HG03378 (cell line): ENCODE data around the gene STARD7.
"Not testable (repeated sequence)": the region's sequence is repeated elsewhere in the genome, so short reads cannot be mapped to it uniquely, and the experiment has no call there.

Experiments
- ATAC-seq: cut with Tn5 transposase; IDR thresholded peaks from one replicate; pipeline ENCODE4 v1.9.1; 2021; ENCODE audit warnings: mild to moderate bottlenecking, moderate library complexity; ENCODE audit not compliant: unreplicated experiment

Gene STARD7

GRCh38 chr2:96236882-96237281 is 28.3 kb upstream of the STARD7 start:
- ATAC-seq, result no peak

DNA sequence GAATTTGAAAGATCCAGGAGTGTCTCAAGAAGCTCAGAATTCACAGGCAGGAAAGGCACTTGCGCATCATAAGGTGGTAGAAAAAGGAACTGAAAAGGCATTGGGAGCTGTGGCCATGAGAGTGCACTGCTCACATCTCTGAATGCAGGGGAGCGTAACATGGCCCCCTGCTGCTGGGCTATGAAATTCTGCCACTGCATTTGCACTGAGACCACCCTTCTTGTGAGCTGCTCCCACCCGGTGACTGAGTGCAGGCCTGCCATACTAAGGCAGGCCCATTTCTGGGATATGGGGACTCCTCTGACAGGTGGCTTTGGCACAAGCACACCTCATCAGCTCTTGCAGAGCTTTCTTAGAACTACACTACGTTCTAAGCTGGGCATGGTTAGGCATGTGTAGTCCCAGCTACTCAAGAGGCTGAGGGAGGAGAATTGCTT is 25.3 kb upstream of the STARD7 start:
- ATAC-seq, result peak; percentile 94

DNA sequence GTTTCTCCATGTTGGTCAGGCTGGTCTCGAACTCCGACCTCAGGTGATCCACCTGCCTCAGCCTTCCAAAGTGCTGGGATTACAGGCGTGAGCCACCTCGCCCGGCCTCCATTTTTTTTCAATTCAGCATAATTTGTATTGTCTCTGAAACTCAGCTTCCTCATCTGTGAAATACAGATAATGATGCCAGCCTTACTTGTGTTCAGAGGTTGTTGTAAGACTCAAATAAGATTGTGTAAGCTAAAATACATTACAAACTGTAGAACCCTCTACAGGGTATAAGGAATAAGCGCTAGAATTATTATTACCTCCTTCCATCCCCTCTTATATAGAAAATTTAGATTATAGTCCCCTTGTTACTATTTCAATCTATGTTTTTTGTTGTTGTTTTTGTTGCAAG is 24.8 kb upstream of the STARD7 start:
- ATAC-seq, result no peak

- ATAC-seq, result no peak
These were observed 22.7 kb upstream of the STARD7 start for GRCh38 chr2:96231316-96231715.

- ATAC-seq, result peak; percentile 81
These were observed 16.4 kb upstream of the STARD7 start for GRCh38 chr2:96225016-96225533.

DNA sequence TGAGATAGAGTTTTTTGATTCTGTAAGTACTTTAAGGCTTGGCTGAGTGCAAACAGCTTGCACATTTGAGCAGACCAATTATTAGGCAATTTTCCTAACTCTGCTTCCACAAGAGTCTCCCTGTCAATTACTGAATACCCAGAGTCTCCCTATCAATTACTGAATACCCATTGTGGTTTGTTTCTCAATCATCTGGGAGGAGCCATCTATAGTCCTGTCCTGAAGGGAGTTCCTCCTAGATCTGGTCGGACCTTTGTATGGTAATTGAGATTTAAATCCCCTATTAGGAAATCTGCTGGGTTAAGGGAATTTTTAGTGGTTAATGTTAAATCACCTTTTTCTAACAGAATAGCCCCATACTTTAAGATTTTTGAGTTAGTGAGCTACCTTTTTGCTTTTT is 12.5 kb upstream of the STARD7 start:
- ATAC-seq, result not testable (repeated sequence)

DNA sequence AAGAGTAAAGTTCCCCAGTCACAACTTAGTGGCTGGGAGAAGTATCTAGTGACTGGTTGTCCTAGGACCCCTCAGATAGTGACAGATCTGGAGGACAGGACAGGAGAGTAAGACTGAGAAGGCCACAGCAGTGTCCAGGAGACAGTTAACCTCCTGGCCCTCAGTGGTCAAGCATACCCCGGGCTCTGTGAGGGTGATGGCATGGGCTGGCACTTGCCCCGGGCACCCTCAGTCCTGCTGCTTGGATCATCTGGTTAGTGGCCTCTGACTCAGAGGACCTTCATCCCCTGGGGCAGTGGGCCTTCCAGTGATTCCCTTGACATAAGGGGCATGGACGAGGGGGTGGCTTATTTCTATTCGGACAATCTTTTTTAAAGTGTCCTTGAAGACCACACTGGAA is 11.3 kb upstream of the STARD7 start:
- ATAC-seq, result not testable (repeated sequence)

- ATAC-seq, result no peak
These were observed 10.0 kb upstream of the STARD7 start for GRCh38 chr2:96218508-96219131.

DNA sequence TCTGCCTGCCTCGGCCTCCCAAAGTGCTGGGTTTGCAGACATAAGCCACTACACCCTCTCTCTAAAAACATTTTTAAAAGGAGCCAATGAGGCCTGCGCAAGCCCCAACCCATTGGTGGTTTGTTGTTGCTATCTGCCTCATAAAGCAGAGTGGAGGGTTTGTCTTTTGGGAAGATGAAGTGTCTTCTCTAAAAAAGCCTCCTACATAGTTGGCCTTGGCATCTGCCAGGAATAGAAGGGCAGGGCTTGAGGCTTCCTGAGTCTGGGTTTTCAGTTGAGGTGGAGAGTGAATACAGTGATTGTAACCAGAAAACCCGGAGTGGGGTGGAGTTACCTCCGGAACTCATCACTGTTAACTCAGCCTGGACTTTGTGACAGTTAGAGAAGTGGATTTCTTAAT is 5.9 kb upstream of the STARD7 start:
- no peak for ATAC-seq

GRCh38 chr2:96213379-96213778 is 4.8 kb upstream of the STARD7 start:
- no peak for ATAC-seq

GRCh38 chr2:96212339-96212738 is 3.7 kb upstream of the STARD7 start:
- ATAC-seq, result no peak

- no peak for ATAC-seq
These were observed 1.1 kb upstream of the STARD7 start for GRCh38 chr2:96209729-96210085.

GRCh38 chr2:96209011-96209728 is 543 bp upstream of the STARD7 start:
- no peak for ATAC-seq

- no peak for ATAC-seq
These were observed 869 bp downstream of the STARD7 start for GRCh38 chr2:96207774-96208142.

DNA sequence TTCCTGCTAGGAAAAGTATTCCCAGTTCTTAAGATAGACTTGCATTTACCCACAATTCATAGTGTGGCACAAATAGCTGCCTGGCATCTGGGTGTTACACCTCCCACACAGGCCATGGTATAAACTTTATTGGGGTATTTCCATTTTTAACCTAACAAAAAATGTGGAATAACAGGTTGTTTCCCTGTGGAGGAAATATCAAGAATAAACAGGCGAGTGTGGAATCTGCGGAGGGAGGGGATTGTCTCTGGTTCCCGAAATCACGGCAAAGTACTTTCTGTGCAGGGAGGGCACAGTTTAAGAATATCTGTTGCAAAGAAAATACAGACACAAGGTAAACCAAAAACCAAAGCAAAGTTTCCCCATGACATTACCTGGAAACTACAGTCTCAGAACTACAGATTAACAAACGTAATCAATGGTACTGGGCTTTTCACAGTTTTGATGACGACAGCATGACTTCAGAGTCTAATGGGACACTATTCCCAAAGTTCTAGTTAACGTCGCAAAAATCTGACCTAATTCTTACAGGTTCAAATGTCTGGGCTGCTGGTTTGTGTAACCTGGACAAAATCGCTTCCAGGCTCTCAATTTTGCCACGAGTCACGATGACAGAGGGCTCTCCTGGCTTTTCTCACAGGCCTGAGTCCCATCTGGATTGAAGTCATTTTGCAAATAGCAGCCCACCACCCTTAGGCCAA is 1.4 kb downstream of the STARD7 start:
- no peak for ATAC-seq

- ATAC-seq, result no peak
These were observed 2.7 kb downstream of the STARD7 start for GRCh38 chr2:96205888-96206287.

DNA sequence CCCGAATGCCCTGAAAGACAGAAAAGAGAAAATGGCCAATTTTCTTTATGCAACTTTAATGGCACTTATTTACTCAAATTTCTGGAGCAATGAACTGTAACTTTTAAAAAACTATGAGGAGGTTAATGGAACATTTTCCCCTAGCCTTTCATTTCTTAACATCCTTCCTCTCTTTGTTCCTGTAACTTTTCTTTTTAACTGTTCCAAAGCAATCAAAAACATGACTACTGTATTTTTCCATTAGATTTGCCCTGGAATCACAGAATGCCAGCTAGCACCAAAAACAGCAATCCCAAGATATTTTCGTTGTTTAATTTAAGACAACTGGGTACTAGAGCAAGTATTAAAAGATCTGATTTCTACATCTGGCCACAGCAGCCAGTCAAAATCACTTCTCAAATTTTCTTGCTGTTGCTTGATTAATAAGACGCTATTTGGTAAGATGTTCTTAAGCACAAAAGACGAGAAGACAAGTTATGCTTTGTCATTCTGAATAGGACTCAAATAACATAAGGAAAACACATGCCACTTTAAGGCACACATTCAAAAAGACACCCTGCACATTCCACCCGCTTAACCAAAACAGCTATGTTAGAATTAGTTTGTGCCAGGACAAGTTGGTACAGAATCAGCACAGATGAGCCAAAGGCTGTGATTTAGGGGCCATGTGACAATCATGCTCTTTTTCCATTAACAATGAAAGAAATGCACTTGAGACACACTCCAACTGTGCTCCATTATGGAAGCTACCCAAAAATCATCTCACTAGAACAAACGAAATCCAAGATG is 3.6 kb downstream of the STARD7 start:
- ATAC-seq, result no peak

- ATAC-seq, result no peak
These were observed 5.2 kb downstream of the STARD7 start for GRCh38 chr2:96203130-96204028.

DNA sequence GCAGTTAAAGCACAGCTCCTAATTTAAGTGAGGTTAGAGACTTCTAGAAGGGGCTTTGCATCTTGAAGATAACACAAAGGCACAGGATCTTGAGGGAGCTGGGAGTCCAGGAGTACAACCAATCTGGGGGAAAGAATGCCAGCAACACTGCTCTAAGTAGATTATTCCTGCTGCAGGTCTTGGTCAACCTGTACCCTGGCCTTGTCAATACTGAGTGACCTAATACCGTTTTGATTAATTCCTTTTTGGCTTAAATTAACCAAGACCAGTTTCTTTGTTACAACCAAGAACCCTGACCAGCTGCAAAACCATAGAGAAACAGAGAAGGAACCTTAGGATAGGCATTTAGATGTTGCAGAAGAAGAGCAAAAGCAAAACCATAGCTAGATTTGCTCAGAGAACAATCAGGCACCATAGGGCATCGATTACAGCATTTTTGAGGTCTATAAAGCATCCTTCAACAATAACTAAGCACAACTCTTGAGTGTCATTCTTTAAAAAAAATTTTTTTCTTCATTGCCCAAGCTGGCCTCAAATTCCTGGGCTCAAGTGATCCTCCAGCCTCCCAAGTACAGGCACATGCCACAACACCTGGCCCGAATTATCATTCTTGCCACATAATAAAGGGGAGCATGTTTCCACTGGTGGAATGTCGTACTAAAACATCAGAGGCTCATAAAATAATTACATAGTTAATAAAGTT is 6.3 kb downstream of the STARD7 start:
- ATAC-seq, result no peak

DNA sequence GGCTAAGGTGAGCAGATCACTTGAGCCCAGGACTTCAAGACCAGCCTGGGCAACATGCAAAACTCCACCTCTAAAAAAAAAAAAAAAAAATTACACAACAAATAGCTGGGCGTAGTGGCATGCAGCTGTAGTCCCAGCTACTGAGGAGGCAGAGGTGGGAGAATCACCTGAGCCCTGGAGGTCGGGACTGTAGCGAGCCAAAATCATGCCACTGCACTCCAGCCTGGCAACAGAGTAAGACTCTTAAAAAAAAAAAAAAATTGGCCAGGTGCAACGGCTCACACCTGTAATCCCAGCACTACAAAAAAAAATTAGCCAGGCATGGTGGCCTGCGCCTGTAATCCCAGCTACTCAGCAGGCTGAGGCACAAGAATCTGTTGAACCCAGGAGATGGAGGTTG is 7.3 kb downstream of the STARD7 start:
- ATAC-seq, result no peak
